AG04449 (cell line): Measurements from ENCODE around the gene LRSAM1.

ENCODE experiments used
- CTCF ChIA-PET: fragments of 350-600 bp; formaldehyde crosslinking; extraction: SDS; loops from one replicate; lab custom pipeline; 2021; ENCODE audit warnings: antibody characterized with exemption; lab: Yijun Ruan, JAX
- POLR2A ChIA-PET: fragments of 400-600, 350-600 bp; formaldehyde crosslinking; extraction: SDS; loops from one replicate; lab custom pipeline; 2020; ENCODE audit warnings: antibody characterized with exemption, inconsistent platforms; lab: Yijun Ruan, JAX
- DNase-seq: peaks from one replicate; pipeline ENCODE4 v3.0.0-alpha.2; 2010; ENCODE audit warnings: low read depth, low spot score
- H3K4me3 ChIP-seq: 2 replicates; pipeline ENCODE4 v1.5.1; 2011; ENCODE audit warnings: low read depth, mild to moderate bottlenecking, control low read depth, low read length
- CTCF ChIP-seq: IDR thresholded peaks from one replicate; pipeline ENCODE4 v1.5.1; 2011; ENCODE audit warnings: mild to moderate bottlenecking, moderate library complexity, low read length, control low read depth, inconsistent platforms; ENCODE audit not compliant: insufficient read depth; ENCODE audit errors: missing control alignments

LRSAM1 gene

GRCh38 chr9:127450243-127450760, 1.0 kb upstream of the LRSAM1 start:
- ChIA-PET POLR2A (interaction anchor here (0.7 to 1.6 kb wide), 12 partner anchors 10 to 235 kb away, joined by 3 to 14 read pairs (median 4); partner anchors contain the start of genes SLC2A8 and ZNF79), CTCF (interaction anchor here (0.9 to 1.8 kb wide), 6 partner anchors 11 to 508 kb away, joined by 3 to 6 read pairs (median 4); no protein-coding TSS in a partner anchor)
- peak overlapping the region; percentile 98 for H3K4me3 ChIP-seq
- no peak for DNase-seq
- TF ChIP-seq CTCF: no peak

DNA sequence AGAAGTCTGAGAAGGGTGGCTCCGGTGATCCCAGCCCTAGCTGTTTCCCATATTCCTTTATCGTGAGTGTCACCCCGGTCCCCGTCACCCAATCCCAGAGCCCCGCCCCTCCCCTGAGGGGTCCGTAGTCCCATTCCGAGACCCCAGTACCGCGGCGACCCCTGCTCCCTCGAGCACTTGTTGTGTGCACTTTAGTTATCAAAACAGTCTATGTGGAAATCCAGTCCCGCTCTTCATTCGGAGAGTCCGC, 223 bp downstream of the LRSAM1 start:
- DNase-seq: no peak
- POLR2A ChIA-PET: interaction anchor here (0.5 to 2.0 kb wide), 21 partner anchors 10 to 334 kb away, joined by 3 to 19 read pairs (median 4); partner anchors contain the start of genes CDK9, SLC2A8 and ZNF79
- CTCF ChIA-PET: interaction anchor here (1.4 kb wide), 1 partner anchor 139 kb away, joined by 3 read pairs; no protein-coding TSS in a partner anchor
- H3K4me3 ChIP-seq: peak overlapping the region; percentile 98
- TF ChIP-seq CTCF: no peak

DNA sequence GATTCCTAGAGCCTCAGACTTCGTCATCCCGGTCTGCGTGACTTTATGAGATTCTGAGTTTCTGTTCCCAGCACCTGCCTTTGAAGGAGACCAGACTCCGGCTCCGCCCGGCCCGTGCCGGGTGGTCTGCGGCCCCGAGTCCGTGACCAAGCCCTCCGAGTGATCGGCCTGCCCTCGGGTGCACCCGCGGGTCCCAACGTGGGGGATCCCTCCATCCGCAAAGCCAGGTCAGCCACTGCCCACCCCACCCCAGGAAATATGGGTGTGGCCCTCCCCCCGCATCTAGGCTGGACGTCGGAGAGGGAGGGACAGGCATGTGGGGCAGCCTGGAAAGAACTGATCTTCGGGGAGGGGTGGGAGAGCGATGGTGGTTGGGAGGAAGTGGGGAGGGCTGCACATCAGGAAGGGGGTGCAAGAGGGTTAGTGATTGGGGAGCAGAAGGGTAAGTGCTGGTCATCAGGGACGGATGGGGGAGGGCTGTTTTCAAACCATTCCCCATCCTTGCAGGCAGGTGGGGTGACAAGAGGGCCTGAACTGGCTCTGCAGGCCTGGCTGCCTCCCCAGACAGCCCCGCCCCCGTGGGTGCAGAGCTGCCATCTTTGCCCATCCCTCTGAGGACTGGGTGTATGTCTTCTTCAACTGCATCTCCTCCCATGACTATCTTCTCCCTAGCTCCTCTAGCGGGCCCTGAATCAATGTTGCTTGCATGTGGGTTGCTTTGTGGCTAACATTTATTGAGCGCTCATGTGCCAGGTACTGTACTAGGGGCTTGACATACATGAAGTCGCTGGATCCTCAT, 747 bp downstream of the LRSAM1 start:
- TF ChIP-seq CTCF: no peak
- ChIA-PET CTCF (interaction anchor here (0.6 to 1.4 kb wide), 4 partner anchors 9 to 135 kb away, joined by 3 read pairs; no protein-coding TSS in a partner anchor), POLR2A (interaction anchor here (0.5 to 2.0 kb wide), 22 partner anchors 9 to 334 kb away, joined by 3 to 19 read pairs (median 4); partner anchors contain the start of genes CDK9, SLC2A8 and ZNF79)
- peak overlapping the region; percentile 98 for H3K4me3 ChIP-seq
- DNase-seq: no peak

DNA sequence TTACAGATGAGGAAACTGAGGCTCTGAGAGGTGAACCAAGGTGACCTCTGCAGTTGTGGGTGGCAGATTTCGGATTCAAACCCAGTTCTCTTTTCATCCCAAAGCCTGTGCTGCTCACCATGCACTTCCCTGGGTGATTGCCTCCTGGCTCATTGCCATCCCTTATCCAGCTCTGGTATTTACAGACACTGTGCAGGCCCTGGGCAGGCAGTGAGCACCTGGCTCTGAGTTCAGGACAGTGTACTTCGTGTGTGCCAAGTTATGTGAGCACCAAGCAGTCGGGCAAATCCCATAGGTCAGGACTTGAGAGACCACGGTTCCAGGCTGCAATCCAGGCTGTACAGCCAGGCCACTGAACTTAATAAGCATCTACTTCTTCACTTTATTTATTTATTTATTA, 1.4 kb downstream of the LRSAM1 start:
- CTCF ChIA-PET: interaction anchor here (0.8 to 1.4 kb wide), 4 partner anchors 10 to 134 kb away, joined by 3 read pairs; no protein-coding TSS in a partner anchor
- peak overlapping the region; percentile 98 for H3K4me3 ChIP-seq
- POLR2A ChIA-PET: interaction anchor here (0.7 to 2.0 kb wide), 2 partner anchors 10 to 29 kb away, joined by 3 to 19 read pairs; partner anchors contain the start of gene ZNF79
- TF ChIP-seq CTCF: no peak
- no peak for DNase-seq

DNA sequence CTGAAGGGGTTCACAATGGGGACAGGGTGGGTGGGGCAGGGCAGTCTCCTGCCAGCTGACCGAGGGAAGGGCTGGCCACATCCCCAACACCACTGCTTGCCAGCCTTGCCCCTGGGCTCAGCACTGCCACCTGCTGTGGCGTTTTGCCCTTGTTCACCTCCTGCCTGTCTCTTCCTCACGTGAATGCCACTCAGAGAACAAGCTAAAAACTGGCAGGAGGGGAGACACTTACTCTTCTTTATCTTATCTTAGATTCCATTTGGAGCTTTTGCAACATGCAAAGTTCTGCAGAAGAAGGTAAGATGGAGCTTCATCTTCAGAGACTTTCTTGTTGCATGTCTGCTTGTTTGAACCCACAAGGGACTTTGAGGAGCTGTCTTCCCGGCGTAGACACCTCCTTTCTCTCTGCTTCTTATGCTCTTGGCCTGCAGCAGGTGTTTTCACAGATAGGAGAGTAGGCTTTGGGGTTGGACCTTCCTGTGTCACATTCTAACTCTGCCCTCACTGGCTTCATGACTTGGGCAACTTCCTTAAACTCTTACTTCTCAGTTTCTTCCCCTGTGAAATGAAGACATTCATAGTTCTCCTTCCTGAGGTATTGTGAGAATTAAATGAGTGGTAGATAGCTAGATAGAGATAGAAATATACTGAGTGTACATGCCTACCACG, 4.1 kb downstream of the LRSAM1 start:
- ChIA-PET CTCF (interaction anchor here (0.6 to 2.0 kb wide), 8 partner anchors 9 to 516 kb away, joined by 3 to 5 read pairs (median 4); no protein-coding TSS in a partner anchor), POLR2A (interaction anchor here (0.7 kb wide), 1 partner anchor 15 kb away, joined by 3 read pairs; no protein-coding TSS in a partner anchor)
- TF ChIP-seq CTCF: peak; percentile 12
- no peak overlapping the region for H3K4me3 ChIP-seq
- no peak for DNase-seq
